Hepatic stellate cell (primary cell): ENCODE data around the gene CHERP.

Experiments used
- DNase-seq: peaks from one replicate; pipeline ENCODE4 v3.0.0; 2011; ENCODE audit warnings: low spot score

Gene CHERP

GRCh38 chr19:16542910-16543472 lies 754 bp upstream of the CHERP start:
- DNase-seq: no peak

GRCh38 chr19:16541526-16542044 lies 652 bp downstream of the CHERP start:
- no peak for DNase-seq

- DNase-seq: no peak
These were observed 1.3 kb downstream of the CHERP start for GRCh38 chr19:16540948-16541347.

- DNase-seq: no peak
These were observed 5.1 kb downstream of the CHERP start for GRCh38 chr19:16537111-16537510.

GRCh38 chr19:16536130-16536529 lies 6.1 kb downstream of the CHERP start:
- no peak for DNase-seq

DNA sequence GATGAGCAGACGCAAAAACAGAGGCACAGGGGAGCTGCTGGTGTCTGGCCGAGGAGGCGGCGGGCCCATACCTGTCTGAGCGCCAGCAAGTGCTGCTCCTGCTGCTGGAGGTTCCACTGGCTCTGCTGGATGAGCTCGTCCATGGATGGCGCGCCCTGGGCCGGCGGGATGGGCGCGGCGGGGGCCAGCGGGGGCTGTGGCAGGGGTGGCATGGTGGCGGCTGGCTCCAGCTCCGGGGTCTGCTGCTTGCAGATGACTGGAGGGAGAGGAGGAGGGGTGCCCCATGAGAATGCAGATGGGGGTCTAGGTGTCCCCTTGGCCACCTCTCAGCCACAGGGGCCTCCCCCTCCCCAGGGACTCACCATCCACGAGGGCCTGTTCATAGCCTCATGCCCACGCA lies 6.9 kb downstream of the CHERP start:
- DNase-seq: no peak

DNA sequence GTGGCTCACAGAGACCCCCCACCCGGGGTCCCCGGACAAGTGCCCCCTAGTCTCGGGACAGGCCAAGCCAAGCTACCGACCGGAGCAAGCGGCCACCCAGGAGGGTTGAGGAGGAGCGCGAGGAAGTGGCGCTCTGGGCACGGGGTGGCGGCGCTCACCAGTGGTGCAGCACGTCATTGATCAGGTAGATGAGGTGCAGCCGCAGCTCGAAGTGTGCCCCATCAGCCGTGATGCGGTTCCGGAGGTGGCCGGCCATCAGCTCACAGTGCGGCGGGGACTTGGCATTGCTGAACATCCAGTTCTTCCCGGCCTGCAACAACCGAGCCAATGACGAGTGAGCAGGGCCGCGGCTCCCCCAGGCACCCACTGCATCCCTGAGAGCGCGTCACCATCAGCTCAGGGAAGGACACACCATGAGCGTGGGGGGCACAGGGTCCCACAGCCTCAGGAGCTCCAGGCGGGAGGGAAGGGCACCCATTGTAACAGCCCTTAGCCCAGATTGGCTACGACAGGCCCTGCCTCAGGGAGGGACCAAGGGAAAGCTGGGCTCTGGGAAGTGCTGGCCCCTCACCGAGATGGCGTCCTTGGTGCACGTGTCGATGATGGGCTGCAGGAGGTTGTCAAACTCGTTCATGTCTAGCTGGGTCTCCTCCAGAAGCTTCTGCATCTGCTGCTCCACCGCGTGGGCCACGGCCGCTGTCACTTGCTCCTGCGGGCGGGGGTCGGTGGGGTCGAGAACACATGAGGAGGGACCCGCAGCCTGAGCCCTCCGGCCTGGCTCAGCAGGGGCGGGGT lies 9.6 kb downstream of the CHERP start:
- DNase-seq: no peak

- DNase-seq: no peak
These were observed 10.9 kb downstream of the CHERP start for GRCh38 chr19:16531380-16531669.

- DNase-seq: no peak
These were observed 11.5 kb downstream of the CHERP start for GRCh38 chr19:16530540-16531379.

GRCh38 chr19:16529466-16530144 lies 12.6 kb downstream of the CHERP start:
- no peak for DNase-seq

DNA sequence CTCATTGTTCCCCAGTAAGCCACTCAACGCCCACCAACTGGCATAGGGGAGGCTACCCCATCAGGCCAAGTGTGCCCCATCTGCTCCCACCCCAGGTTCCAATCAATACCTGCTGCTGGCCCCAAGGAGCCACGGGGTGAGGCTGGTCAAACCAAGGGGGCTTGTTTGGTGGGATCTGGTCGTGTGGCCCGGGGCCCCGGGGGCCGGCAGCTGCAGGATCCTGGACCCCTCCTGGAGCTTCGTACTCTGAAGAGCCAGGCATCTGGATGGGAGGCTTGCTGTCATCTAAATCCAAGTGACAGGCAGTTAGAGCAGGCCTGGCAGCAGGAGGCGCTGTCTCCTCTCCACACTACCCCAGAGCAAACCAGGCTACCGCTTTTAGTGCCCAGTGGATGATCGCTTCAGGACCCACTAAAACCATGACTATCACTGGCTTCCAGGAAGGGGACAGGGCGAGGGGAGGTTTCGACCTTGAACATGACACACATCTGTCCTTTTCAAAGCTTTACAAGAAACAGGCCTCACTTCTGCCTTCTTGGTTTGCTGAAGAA lies 14.2 kb downstream of the CHERP start:
- DNase-seq: no peak

GRCh38 chr19:16527334-16527935 lies 14.8 kb downstream of the CHERP start:
- no peak for DNase-seq

DNA sequence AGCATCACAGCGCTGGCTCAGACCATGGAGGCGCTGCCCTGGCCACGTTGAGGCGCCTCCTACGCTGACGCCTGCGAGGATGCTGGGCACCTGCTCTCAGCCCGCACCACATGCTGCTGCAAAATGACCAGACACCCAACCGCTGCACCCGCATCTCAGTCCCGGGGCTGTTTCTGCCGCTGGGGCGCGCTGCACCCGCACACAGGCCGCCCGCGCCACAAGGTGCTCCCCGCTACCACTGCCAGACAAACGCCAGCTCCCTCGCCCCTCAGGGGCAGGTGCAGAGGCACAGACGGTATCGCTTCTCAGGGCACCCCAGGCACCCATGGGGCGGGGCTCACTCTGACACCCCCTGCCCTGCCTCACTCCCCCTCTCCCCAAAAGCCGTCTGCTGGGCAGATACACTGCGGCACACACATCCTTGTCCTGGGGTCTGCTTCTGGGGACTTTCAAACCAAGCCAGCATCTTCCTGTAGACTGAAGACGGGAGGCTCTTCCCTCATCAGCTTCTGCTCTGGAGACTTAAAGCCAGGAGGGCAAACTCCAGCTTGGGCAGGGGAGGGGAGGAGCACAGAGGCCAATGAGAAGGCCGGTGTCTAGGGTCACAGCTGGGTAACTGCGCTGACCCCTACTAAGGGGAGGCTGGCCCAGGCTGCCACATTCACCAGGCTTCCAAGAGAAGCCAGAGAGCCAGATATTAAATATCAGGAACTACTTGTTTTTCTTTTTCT lies 16.3 kb downstream of the CHERP start:
- DNase-seq: no peak

DNA sequence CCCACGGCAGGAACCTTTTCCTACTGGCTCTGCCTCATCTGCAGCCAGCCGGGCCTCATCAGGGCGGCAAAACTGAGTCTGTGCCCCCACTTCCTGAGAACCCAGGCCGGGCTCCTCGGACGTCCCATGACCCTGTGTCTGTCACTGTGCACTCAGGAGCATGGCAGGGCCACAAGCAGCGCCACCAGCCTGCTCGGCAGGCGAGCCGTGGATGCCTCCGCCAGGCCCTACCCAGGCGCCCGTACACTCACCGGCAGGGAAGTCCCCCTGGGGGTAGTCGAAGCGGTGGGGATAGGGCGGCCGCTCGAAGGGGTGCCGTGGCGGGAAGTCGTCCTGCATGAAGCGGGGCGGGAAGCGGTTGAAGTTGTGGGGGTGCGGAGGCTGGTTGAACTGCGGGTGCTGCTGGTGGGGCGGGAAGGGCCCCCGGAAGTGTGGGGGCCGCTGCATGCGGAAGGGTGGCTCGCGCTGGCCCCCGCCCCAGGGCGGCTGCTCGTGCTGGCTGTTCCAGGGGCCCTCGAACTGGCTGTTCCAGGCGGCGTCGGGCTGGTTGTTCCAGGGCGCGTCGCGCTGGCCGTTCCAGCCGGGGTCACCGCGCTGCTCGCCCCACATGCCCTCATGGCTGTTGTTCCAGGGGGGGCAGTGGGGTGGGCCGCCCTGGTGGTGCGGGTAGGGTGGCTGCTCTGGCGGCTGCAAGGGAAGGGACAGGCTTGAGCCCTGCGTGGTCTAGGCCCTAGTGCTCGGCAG lies 17.1 kb downstream of the CHERP start:
- DNase-seq: no peak

GRCh38 chr19:16522559-16523377 lies 19.5 kb downstream of the CHERP start:
- no peak for DNase-seq

DNA sequence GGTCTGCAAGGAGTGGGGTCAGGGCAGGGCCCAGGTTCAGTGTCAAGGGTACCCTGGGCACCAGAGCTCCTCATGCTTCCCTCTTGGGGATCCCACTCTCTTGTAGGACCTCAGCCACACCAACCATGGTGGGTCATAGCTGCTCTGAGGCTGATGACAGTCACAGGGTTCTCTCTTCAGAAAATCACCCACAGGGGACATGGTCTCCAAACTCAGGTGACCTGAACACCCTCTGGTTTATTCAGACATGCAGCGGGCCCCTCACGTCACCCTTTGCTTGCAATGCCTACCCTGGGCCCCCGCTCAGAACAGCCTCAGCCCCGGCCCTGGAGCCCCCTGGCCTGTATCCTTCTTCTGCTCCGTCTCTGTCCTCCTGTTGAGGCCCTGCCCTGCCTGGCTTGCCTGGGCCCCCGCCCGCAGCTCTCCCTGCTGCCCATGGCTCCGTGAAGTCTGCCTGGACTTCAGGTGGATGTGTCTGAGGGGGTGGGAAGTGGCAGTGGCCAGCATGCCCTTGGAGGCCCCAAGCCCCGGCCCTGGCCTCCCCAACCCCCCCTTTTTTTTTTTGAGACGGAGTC lies 20.4 kb downstream of the CHERP start:
- DNase-seq: no peak

- no peak for DNase-seq
These were observed 21.1 kb downstream of the CHERP start for GRCh38 chr19:16520986-16521624.
